HepG2 (cell line): ENCODE results near the gene TUBGCP6. TPM values are rescaled to one million over a fixed set of nuclear protein-coding genes. Genes with fewer than 3 reads are reported as not detected.

Source experiments
- ARID2 ChIP-seq: sonication (generic); formaldehyde crosslinking; IDR thresholded peaks from 2 replicates; pipeline ENCODE4 v1.8.1; 2022; ENCODE audit warnings: mild to moderate bottlenecking, missing genetic modification reagents, borderline replicate concordance
- ATM ChIP-seq: fragments of 450-650 bp; IDR thresholded peaks from 2 replicates; pipeline ENCODE4 v1.7.1; 2017; ENCODE audit warnings: mild to moderate bottlenecking, borderline replicate concordance
- DNMT1 ChIP-seq: sonication (generic); formaldehyde crosslinking; IDR thresholded peaks from 2 replicates; pipeline ENCODE4 v1.5.1; 2020; ENCODE audit warnings: mild to moderate bottlenecking, missing genetic modification reagents
- FOXA3 ChIP-seq: IDR thresholded peaks from 2 replicates; pipeline ENCODE4 v1.6.1; 2016; ENCODE audit warnings: missing genetic modification reagents, missing compliant biosample characterization
- HIVEP1 ChIP-seq: sonication (generic); formaldehyde crosslinking; IDR thresholded peaks from 2 replicates; pipeline ENCODE4 v1.4.0; 2020; ENCODE audit warnings: mild to moderate bottlenecking, missing genetic modification reagents
- HNRNPK ChIP-seq: fragments of 200-400 bp; formaldehyde crosslinking; IDR thresholded peaks from 2 replicates; pipeline ENCODE4 v1.6.1; 2018; ENCODE audit warnings: low read length, low read depth, moderate library complexity, mild to moderate bottlenecking; ENCODE audit not compliant: poor library complexity, severe bottlenecking
- KLF16 ChIP-seq, 2 experiments: sonication (generic) in 1 of 2; formaldehyde crosslinking in 1 of 2; IDR thresholded peaks; 2 replicates each; pipeline versions ENCODE4 v1.6.1 to v1.8.0; 2016 to 2023; ENCODE audit warnings: missing genetic modification reagents in 2 of 2, missing compliant biosample characterization in 1 of 2
- MIXL1 ChIP-seq: IDR thresholded peaks from 2 replicates; pipeline ENCODE4 v1.6.1; 2016
- NFKB2 ChIP-seq: sonication (generic); formaldehyde crosslinking; IDR thresholded peaks from 2 replicates; pipeline ENCODE4 v1.4.0; 2020; ENCODE audit warnings: missing genetic modification reagents, borderline replicate concordance
- NR1H2 ChIP-seq: sonication (generic); formaldehyde crosslinking; IDR thresholded peaks from 2 replicates; pipeline ENCODE4 v1.8.1; 2022; ENCODE audit warnings: low read depth, missing genetic modification reagents, borderline replicate concordance
- RAD21 ChIP-seq: fragments of 450-650 bp; formaldehyde crosslinking; IDR thresholded peaks from 2 replicates; pipeline ENCODE4 v1.5.0; 2020; ENCODE audit warnings: mild to moderate bottlenecking
- RXRA ChIP-seq: sonication (generic); formaldehyde crosslinking; IDR thresholded peaks from 2 replicates; pipeline ENCODE4 v1.5.1; 2020; ENCODE audit warnings: missing genetic modification reagents
- RXRB ChIP-seq: IDR thresholded peaks from 2 replicates; pipeline ENCODE4 v1.6.1; 2016; ENCODE audit warnings: borderline replicate concordance, missing genetic modification reagents, missing compliant biosample characterization
- SIN3B ChIP-seq: fragments of 150-350 bp; IDR thresholded peaks from 2 replicates; pipeline ENCODE4 v1.6.1; 2014; ENCODE audit warnings: low read length
- SP1 ChIP-seq, 2 experiments: fragments of 450-650 bp in 1 of 2; sonication (generic) in 1 of 2; formaldehyde crosslinking in 1 of 2; IDR thresholded peaks; 2 replicates each; pipeline versions ENCODE4 v1.4.0 to v1.6.1; 2016 to 2020; ENCODE audit warnings: missing genetic modification reagents in 1 of 2
- ZBTB3 ChIP-seq: sonication (generic); formaldehyde crosslinking; IDR thresholded peaks from 2 replicates; pipeline ENCODE4 v1.4.0; 2020; ENCODE audit warnings: low read depth, mild to moderate bottlenecking, moderate library complexity, missing genetic modification reagents, borderline replicate concordance
- ZKSCAN1 ChIP-seq: fragments of 150-350 bp; IDR thresholded peaks from 2 replicates; pipeline ENCODE4 v1.6.1; 2014; ENCODE audit warnings: low read length
- ZNF350 ChIP-seq: sonication (generic); formaldehyde crosslinking; IDR thresholded peaks from 2 replicates; pipeline ENCODE4 v1.4.0; 2020; ENCODE audit warnings: mild to moderate bottlenecking, low read depth, missing genetic modification reagents, borderline replicate concordance
- ZNF580 ChIP-seq: IDR thresholded peaks from 2 replicates; pipeline ENCODE4 v1.6.1; 2016; ENCODE audit warnings: low read depth, borderline replicate concordance
- ZNF709 ChIP-seq: sonication (generic); formaldehyde crosslinking; IDR thresholded peaks from 2 replicates; pipeline ENCODE4 v1.5.0; 2020; ENCODE audit warnings: mild to moderate bottlenecking, missing genetic modification reagents
- ZSCAN22 ChIP-seq: sonication (generic); formaldehyde crosslinking; IDR thresholded peaks from 2 replicates; pipeline ENCODE4 v1.4.0; 2020; ENCODE audit warnings: mild to moderate bottlenecking, missing genetic modification reagents
- polyA plus RNA-seq, 8 experiments: library from polyadenylated mRNA; depleted of rRNA in 3 of 8; stranded (reverse) in 7 of 8; unstranded in 1 of 8; fragments of >200 nt; fragmentation: Illumina TruSeq in 4 of 8; extraction: Trizol in 4 of 8; gene quantifications; 2 replicates each; pipeline versions ENCODE4 v1.2.1 to v1.2.3, GENCODE V29; 2011 to 2016; ENCODE audit warnings: low read depth in 4 of 8, missing spikeins in 1 of 8, mixed read lengths in 1 of 8; ENCODE audit not compliant: insufficient read depth in 1 of 8
- total RNA-seq, 5 experiments: library from RNA; depleted of rRNA; stranded (reverse); fragments of >200 nt; fragmentation: Illumina TruSeq; extraction: Trizol; gene quantifications; 2 replicates each; pipeline ENCODE4 v1.2.3, GENCODE V29; 2016; ENCODE audit warnings: low read depth in 1 of 5
- TF ChIP-seq, protein P1 (sequence below): sonication (generic); formaldehyde crosslinking; conservative IDR thresholded peaks from 2 replicates; pipeline ENCODE4 v1.5.0; 2020; ENCODE audit warnings: missing genetic modification reagents
- TF ChIP-seq, protein P2 (sequence below): IDR thresholded peaks from 2 replicates; pipeline ENCODE4 v1.6.1; 2012; ENCODE audit warnings: inconsistent platforms
- TF ChIP-seq, protein P3 (sequence below): sonication (generic); formaldehyde crosslinking; IDR thresholded peaks from 2 replicates; pipeline ENCODE4 v1.8.0; 2022; ENCODE audit warnings: low read depth, missing genetic modification reagents
- TF ChIP-seq, protein P4 (sequence below): sonication (generic); formaldehyde crosslinking; IDR thresholded peaks from 2 replicates; pipeline ENCODE4 v1.5.0; 2020; ENCODE audit warnings: mild to moderate bottlenecking, missing genetic modification reagents, borderline replicate concordance

TUBGCP6 gene
- total and polyA plus RNA-seq, 2 of the 13 experiments (the other 11 are each of a cell fraction or from before 2014, with no cell fraction given) = 14.6 to 15.7 TPM

GRCh38 chr22:50270666-50271394 is 26.0 kb upstream of the TUBGCP6 start (continued):
- peak; percentile 90; the same call in 1 of the 2 replicates for TF ChIP-seq ZNF580
- peak; percentile 57 for TF ChIP-seq HIVEP1 (CRISPR knock-in tag)
- TF ChIP-seq SIN3B = no peak
- TF ChIP-seq SP1 (IDR thresholded peaks at IDR 0.05) = no peak
- no peak for TF ChIP-seq SP1 (CRISPR knock-in tag; IDR thresholded peaks at IDR 0.05)
- TF ChIP-seq, protein P1, sequence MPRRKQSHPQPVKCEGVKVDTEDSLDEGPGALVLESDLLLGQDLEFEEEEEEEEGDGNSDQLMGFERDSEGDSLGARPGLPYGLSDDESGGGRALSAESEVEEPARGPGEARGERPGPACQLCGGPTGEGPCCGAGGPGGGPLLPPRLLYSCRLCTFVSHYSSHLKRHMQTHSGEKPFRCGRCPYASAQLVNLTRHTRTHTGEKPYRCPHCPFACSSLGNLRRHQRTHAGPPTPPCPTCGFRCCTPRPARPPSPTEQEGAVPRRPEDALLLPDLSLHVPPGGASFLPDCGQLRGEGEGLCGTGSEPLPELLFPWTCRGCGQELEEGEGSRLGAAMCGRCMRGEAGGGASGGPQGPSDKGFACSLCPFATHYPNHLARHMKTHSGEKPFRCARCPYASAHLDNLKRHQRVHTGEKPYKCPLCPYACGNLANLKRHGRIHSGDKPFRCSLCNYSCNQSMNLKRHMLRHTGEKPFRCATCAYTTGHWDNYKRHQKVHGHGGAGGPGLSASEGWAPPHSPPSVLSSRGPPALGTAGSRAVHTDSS = no peak
- TF ChIP-seq, protein P2, sequence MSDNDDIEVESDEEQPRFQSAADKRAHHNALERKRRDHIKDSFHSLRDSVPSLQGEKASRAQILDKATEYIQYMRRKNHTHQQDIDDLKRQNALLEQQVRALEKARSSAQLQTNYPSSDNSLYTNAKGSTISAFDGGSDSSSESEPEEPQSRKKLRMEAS = peak; percentile 36; the same call in 1 of the 2 replicates
- TF ChIP-seq ZKSCAN1 = no peak
- TF ChIP-seq KLF16 (CRISPR knock-in tag; IDR thresholded peaks at IDR 0.05) = peak in 1 of 2 experiments; percentile 91; a peak in 2 of 4 replicates
- TF ChIP-seq RXRB (CRISPR knock-in tag) = peak; percentile 63; the same call in 1 of the 2 replicates
- TF ChIP-seq, protein P3, sequence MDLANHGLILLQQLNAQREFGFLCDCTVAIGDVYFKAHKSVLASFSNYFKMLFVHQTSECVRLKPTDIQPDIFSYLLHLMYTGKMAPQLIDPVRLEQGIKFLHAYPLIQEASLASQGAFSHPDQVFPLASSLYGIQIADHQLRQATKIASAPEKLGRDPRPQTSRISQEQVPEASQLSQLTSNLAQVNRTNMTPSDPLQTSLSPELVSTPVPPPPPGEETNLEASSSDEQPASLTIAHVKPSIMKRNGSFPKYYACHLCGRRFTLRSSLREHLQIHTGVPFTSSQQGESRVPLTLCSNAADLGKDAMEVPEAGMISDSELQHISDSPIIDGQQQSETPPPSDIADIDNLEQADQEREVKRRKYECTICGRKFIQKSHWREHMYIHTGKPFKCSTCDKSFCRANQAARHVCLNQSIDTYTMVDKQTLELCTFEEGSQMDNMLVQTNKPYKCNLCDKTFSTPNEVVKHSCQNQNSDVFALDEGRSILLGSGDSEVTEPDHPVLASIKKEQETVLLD (CRISPR knock-in tag) = no peak
- TF ChIP-seq, protein P4, sequence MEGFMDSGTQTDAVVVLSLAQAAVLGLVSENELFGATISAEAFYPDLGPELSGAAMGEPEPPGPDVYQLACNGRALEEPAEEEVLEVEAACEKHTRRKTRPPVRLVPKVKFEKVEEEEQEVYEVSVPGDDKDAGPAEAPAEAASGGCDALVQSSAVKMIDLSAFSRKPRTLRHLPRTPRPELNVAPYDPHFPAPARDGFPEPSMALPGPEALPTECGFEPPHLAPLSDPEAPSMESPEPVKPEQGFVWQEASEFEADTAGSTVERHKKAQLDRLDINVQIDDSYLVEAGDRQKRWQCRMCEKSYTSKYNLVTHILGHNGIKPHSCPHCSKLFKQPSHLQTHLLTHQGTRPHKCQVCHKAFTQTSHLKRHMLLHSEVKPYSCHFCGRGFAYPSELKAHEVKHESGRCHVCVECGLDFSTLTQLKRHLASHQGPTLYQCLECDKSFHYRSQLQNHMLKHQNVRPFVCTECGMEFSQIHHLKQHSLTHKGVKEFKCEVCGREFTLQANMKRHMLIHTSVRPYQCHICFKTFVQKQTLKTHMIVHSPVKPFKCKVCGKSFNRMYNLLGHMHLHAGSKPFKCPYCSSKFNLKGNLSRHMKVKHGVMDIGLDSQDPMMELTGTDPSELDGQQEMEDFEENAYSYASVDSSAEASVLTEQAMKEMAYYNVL = 0 out of 2 replicates have a peak, but pooled peaks have one; percentile 60
- no peak for TF ChIP-seq DNMT1 (CRISPR knock-in tag)
- 0 out of 2 replicates have a peak, but pooled peaks have one; percentile 68 for TF ChIP-seq ARID2 (CRISPR knock-in tag)
- no peak; the same call in 1 of the 2 replicates for TF ChIP-seq RAD21 (CRISPR knock-in tag)
- TF ChIP-seq FOXA3 (CRISPR knock-in tag) = no peak; the same call in 1 of the 2 replicates
- TF ChIP-seq MIXL1 (CRISPR knock-in tag) = peak; percentile 24; the same call in 1 of the 2 replicates
- TF ChIP-seq ZNF350 (CRISPR knock-in tag) = peak; percentile 60; the same call in 1 of the 2 replicates
- TF ChIP-seq RXRA = 0 out of 2 replicates have a peak, but pooled peaks have one; percentile 62
- no peak for TF ChIP-seq NR1H2
- peak; percentile 96 for TF ChIP-seq NFKB2 (CRISPR knock-in tag)
- TF ChIP-seq ATM = no peak
- TF ChIP-seq HNRNPK = no peak
- TF ChIP-seq ZBTB3 (CRISPR knock-in tag) = no peak
- TF ChIP-seq ZNF709 (CRISPR knock-in tag) = peak; percentile 86
- TF ChIP-seq ZSCAN22 (CRISPR knock-in tag) = 0 out of 2 replicates have a peak, but pooled peaks have one; percentile 26
